ENCODE results near the gene PLEKHD1.

The PLEKHD1 gene

GRCh38 chr14:69537900-69538299 is 53.4 kb downstream of the PLEKHD1 start:
- no peak for ATAC-seq

GRCh38 chr14:69538766-69539165 is 54.2 kb downstream of the PLEKHD1 start:
- ATAC-seq: no peak
- TF ChIP-seq CSRNP3 (CRISPR knock-in tag; IDR thresholded peaks at IDR 0.05): no peak
- TF ChIP-seq OSR1 (CRISPR knock-in tag; IDR thresholded peaks at IDR 0.05): no peak
- no peak for TF ChIP-seq TOX (CRISPR knock-in tag; IDR thresholded peaks at IDR 0.05; ENCODE audit: borderline replicate concordance)
- TF ChIP-seq CREB5 (CRISPR knock-in tag; IDR thresholded peaks at IDR 0.05; ENCODE audit: low read depth): no peak
- no peak for TF ChIP-seq CSDC2 (CRISPR knock-in tag; IDR thresholded peaks at IDR 0.05)
- TF ChIP-seq ZNF8 (CRISPR knock-in tag; IDR thresholded peaks at IDR 0.05): no peak
- TF ChIP-seq TCF4 (CRISPR knock-in tag; IDR thresholded peaks at IDR 0.05; ENCODE audit: borderline replicate concordance): no peak

More at GRCh38 chr14:69537900-69538299, 53.4 kb downstream of the PLEKHD1 start:
- TF ChIP-seq ESRRG (CRISPR knock-in tag; IDR thresholded peaks at IDR 0.05) (no peak), ARNTL (CRISPR knock-in tag; IDR thresholded peaks at IDR 0.05; ENCODE audit: borderline replicate concordance, low read depth) (no peak), CREB5 (CRISPR knock-in tag; IDR thresholded peaks at IDR 0.05; ENCODE audit: low read depth) (no peak), OSR1 (CRISPR knock-in tag; IDR thresholded peaks at IDR 0.05) (no peak), ZC3H10 (CRISPR knock-in tag; IDR thresholded peaks at IDR 0.05) (no peak), GLIS3 (CRISPR knock-in tag; IDR thresholded peaks at IDR 0.05) (no peak), ZNF8 (CRISPR knock-in tag; IDR thresholded peaks at IDR 0.05) (no peak), TSHZ2 (CRISPR knock-in tag; IDR thresholded peaks at IDR 0.05) (no peak), TCF4 (CRISPR knock-in tag; IDR thresholded peaks at IDR 0.05; ENCODE audit: borderline replicate concordance) (no peak), TOX (CRISPR knock-in tag; IDR thresholded peaks at IDR 0.05; ENCODE audit: borderline replicate concordance) (no peak), BACH2 (CRISPR knock-in tag; IDR thresholded peaks at IDR 0.05; ENCODE audit: borderline replicate concordance) (no peak), ZFP30 (CRISPR knock-in tag; IDR thresholded peaks at IDR 0.05) (no peak)

- no peak for TF ChIP-seq ZFP3 (CRISPR knock-in tag; IDR thresholded peaks at IDR 0.05)
- no peak for ATAC-seq
Observed at GRCh38 chr14:69539631-69540410, 55.3 kb downstream of the PLEKHD1 start.

- ATAC-seq: no peak
- TF ChIP-seq ZFP3 (CRISPR knock-in tag; IDR thresholded peaks at IDR 0.05): no peak
- TF ChIP-seq POU6F1 (CRISPR knock-in tag; IDR thresholded peaks at IDR 0.05; ENCODE audit: borderline replicate concordance, low read depth): no peak
- no peak for TF ChIP-seq BACH2 (CRISPR knock-in tag; IDR thresholded peaks at IDR 0.05; ENCODE audit: borderline replicate concordance)
- no peak for TF ChIP-seq ESRRG (CRISPR knock-in tag; IDR thresholded peaks at IDR 0.05)
- no peak for TF ChIP-seq ZNF70 (CRISPR knock-in tag; IDR thresholded peaks at IDR 0.05)
- TF ChIP-seq OSR1 (CRISPR knock-in tag; IDR thresholded peaks at IDR 0.05): no peak
- no peak for TF ChIP-seq ZNF8 (CRISPR knock-in tag; IDR thresholded peaks at IDR 0.05)
- TF ChIP-seq ZNF565 (CRISPR knock-in tag; conservative IDR thresholded peaks at IDR 0.05; ENCODE audit: low read depth): no peak
- TF ChIP-seq RARB (CRISPR knock-in tag; IDR thresholded peaks at IDR 0.05): no peak
Observed at GRCh38 chr14:69540654-69541335, 56.3 kb downstream of the PLEKHD1 start.
